Measurements from ENCODE around the gene MKLN1. TPM values are rescaled to one million over a fixed set of nuclear protein-coding genes. Genes with fewer than 3 reads are reported as not detected.

MKLN1 gene
- total RNA-seq, 1 experiment from 2014 or later: 48.5 TPM

DNA sequence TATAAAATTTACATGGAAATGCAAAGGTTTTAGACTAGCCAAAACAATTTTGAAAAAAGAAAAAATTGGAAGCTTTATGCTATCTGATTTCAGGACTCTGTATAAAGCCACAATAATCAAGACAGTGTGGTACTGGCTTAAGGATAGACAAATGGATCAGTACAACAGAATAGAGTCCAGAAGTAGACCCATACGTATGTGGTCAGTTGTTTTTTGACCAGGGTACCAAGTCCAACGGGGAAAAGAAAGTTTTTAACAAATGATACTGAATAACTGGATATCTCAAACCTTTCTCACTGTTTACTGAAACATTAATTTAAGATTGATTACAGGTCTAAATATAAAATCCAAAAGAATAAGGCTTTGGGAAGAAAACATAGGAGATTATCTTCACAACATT lies 149.1 kb downstream of the MKLN1 start:
- TF ChIP-seq JUND (IDR thresholded peaks at IDR 0.05) (no peak), SIN3A (IDR thresholded peaks at IDR 0.05; ENCODE audit: low read depth) (no peak), SP1 (IDR thresholded peaks at IDR 0.05; ENCODE audit: low read depth) (no peak), CBX3 (IDR thresholded peaks at IDR 0.05; ENCODE audit: low read depth) (no peak), REST (IDR thresholded peaks at IDR 0.05; ENCODE audit: low read depth) (no peak), FOSL1 (IDR thresholded peaks at IDR 0.05; ENCODE audit: low read depth) (no peak), ZFX (IDR thresholded peaks at IDR 0.05) (no peak), MAX (IDR thresholded peaks at IDR 0.05) (no peak), EZH2phosphoT487 (IDR thresholded peaks at IDR 0.05; ENCODE audit: borderline replicate concordance) (no peak), SRF (IDR thresholded peaks at IDR 0.05; ENCODE audit: low read depth) (no peak), TCF7L2 (IDR thresholded peaks at IDR 0.05; ENCODE audit: borderline replicate concordance, extremely low read depth, insufficient read depth, insufficient read length) (no peak), CEBPB (IDR thresholded peaks at IDR 0.05; ENCODE audit: low read depth) (no peak), EGR1 (IDR thresholded peaks at IDR 0.05; ENCODE audit: low read depth) (no peak), YY1 (IDR thresholded peaks at IDR 0.05; ENCODE audit: extremely low read depth, insufficient replicate concordance, low read depth, low read length) (no peak), POLR2AphosphoS5 (IDR thresholded peaks at IDR 0.05; ENCODE audit: low read depth, low read length) (no peak), POLR2A (IDR thresholded peaks at IDR 0.05; ENCODE audit: borderline replicate concordance, extremely low read depth, insufficient read depth, insufficient read length) (no peak), ZNF274 (IDR thresholded peaks at IDR 0.05; ENCODE audit: low read depth, low read length) (no peak)
- TF ChIP-seq, protein P1, sequence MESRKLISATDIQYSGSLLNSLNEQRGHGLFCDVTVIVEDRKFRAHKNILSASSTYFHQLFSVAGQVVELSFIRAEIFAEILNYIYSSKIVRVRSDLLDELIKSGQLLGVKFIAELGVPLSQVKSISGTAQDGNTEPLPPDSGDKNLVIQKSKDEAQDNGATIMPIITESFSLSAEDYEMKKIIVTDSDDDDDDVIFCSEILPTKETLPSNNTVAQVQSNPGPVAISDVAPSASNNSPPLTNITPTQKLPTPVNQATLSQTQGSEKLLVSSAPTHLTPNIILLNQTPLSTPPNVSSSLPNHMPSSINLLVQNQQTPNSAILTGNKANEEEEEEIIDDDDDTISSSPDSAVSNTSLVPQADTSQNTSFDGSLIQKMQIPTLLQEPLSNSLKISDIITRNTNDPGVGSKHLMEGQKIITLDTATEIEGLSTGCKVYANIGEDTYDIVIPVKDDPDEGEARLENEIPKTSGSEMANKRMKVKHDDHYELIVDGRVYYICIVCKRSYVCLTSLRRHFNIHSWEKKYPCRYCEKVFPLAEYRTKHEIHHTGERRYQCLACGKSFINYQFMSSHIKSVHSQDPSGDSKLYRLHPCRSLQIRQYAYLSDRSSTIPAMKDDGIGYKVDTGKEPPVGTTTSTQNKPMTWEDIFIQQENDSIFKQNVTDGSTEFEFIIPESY (IDR thresholded peaks at IDR 0.05; ENCODE audit: extremely low read depth, insufficient replicate concordance, low read length): no peak
- TF ChIP-seq, protein P2, sequence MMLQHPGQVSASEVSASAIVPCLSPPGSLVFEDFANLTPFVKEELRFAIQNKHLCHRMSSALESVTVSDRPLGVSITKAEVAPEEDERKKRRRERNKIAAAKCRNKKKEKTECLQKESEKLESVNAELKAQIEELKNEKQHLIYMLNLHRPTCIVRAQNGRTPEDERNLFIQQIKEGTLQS (IDR thresholded peaks at IDR 0.05): no peak
- Histone ChIP-seq H2AFZ (ENCODE audit: low read depth, low read length, poor library complexity, severe bottlenecking) (no peak overlapping the region), H3K9me3 (ENCODE audit: control insufficient read depth in 1 of 2, insufficient read depth in 1 of 2, low read depth in 1 of 2, low read length in 2 of 2) (no peaks in the 10 kb centered on the region), H3K9ac (ENCODE audit: low read length) (no peak overlapping the region), H3K4me3 (replicated peaks in 1 of 2; ENCODE audit: low read depth in 1 of 2, low read length in 2 of 2) (no peak overlapping the region), H3K27me3 (ENCODE audit: insufficient read depth, low read length) (no peaks in the 10 kb centered on the region), H3K27ac (ENCODE audit: low read depth, low read length) (no peak overlapping the region), H3K9me2 (ENCODE audit: insufficient read depth) (no peaks in the 10 kb centered on the region), H3K79me2 (ENCODE audit: insufficient read depth, low read length) (no peaks in the 10 kb centered on the region), H4K20me1 (ENCODE audit: insufficient read depth) (peaks cover under 1% of the 10 kb centered on the region; the same call in 1 of the 2 replicates), H3K4me1 (ENCODE audit: control insufficient read depth in 1 of 2, insufficient read depth in 2 of 2, low read length in 2 of 2) (no peaks in the 10 kb centered on the region), H3K36me3 (ENCODE audit: control insufficient read depth in 1 of 2, insufficient read depth in 2 of 2, low read length in 2 of 2) (peaks cover 0 to 3% of the 10 kb centered on the region in 2 experiments; a peak in 2 of 4 replicates), H3K4me2 (ENCODE audit: low read length) (no peak overlapping the region)
- ChIA-PET RAD21 (ENCODE audit: low non-redundant PET in 1 of 2, low total read pairs in 2 of 2, uncharacterized antibody in 2 of 2, unreplicated experiment in 2 of 2) (no interaction called here), POLR2A (no interaction called here), CTCF (no interaction called here)
- no TSS peak for BruUV-seq (replicated peaks)
- DNase-seq (ENCODE audit: low read depth, low spot score) (no peak), ATAC-seq (no peak)
- intact Hi-C loops (cut with micrococcal nuclease): no loop called here

Data from HCT116 (cell line).